GM21529 (cell line): Measurements from ENCODE around the gene NEDD4L.
A peak's percentile ranks its signal among the peaks of the same experiment; 100 is the strongest.

Experiments
- ATAC-seq: cut with Tn5 transposase; IDR thresholded peaks from one replicate; pipeline ENCODE4 v1.9.1; 2021; ENCODE audit not compliant: unreplicated experiment

The NEDD4L gene

DNA sequence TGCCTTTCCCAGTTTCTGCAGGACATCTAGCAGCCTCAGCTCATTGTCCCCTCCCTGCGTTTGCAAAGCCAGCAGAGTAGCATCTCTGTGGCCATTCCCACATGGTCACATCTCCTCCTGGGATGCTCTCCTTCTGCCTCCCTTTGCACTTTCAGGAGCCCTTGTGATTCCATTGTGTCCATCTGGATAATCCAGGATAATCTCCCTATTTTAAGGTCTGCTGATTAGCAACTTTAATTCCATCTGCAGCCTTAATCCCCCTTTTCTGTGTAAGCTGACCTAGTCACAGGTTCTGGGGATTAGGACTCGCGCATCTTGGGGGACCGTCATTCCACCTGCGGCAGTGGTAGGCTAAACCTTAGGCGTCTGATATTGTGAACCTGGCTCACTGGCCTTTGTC, 70.7 kb downstream of the NEDD4L start:
- no peak for ATAC-seq

GRCh38 chr18:58116818-58117217, 72.8 kb downstream of the NEDD4L start:
- ATAC-seq = no peak

- no peak for ATAC-seq
Measured at GRCh38 chr18:58117786-58118403, 73.9 kb downstream of the NEDD4L start.

DNA sequence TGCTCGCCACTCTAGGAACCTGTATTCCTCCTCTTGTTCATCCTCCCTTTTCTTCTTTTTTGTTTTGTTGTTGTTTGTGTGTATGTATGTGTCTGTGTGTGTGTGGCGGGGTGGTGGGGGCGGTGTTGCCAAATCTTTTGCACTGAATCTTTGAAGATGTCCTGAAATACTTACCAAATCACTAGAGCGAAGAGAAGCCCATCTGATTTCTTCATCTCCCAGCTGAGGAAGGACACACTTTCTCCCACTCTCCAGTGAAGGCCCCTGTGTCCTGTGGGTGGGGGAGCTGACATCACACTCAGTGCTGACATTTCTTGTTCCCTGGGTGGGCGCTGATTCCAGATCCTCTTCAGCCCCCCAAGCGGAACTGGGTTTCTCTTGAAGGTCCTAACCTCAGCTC, 74.5 kb downstream of the NEDD4L start:
- ATAC-seq = no peak

- no peak for ATAC-seq
Measured at GRCh38 chr18:58119819-58120218, 75.8 kb downstream of the NEDD4L start.

DNA sequence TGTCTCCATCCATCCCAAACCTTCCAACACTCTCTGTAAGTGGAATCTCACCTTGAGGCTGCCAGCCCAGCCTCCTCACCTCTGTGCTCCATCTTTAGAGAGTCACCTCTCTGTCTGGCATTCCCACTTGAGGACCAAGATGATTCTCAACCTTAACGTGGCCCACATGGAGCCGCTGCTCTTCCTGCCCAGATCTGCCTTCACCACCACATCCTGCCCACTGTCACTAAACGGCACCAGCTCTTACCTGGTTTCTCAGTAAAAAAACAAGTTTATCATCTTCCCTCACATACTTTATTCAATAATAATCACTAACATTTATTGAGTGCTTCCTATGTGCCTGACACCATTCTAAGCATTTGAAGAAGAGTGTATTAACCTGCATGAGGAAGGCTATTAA, 80.4 kb downstream of the NEDD4L start:
- no peak for ATAC-seq

GRCh38 chr18:58125183-58125582, 81.2 kb downstream of the NEDD4L start:
- no peak for ATAC-seq

DNA sequence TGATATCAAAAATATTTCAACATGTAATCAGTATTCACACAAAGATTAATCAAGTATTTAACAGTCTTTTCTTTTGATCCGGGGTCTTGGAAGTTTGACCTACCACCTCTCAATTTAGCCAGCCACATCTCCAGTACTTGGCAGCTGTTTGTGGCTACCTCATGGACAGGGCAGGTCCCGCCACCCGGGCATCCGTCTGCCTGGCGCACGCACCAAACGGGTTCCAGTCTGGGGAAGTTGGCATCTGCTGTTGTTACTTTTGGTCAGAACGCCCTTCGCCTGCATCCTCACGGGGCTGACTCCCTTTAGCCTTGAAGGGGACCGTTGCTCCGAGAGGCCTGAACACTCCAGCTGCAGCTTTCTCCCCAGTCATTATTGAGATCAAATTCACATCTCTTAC, 81.7 kb downstream of the NEDD4L start:
- ATAC-seq = no peak

- no peak for ATAC-seq
Measured at GRCh38 chr18:58128381-58129374, 84.7 kb downstream of the NEDD4L start.

DNA sequence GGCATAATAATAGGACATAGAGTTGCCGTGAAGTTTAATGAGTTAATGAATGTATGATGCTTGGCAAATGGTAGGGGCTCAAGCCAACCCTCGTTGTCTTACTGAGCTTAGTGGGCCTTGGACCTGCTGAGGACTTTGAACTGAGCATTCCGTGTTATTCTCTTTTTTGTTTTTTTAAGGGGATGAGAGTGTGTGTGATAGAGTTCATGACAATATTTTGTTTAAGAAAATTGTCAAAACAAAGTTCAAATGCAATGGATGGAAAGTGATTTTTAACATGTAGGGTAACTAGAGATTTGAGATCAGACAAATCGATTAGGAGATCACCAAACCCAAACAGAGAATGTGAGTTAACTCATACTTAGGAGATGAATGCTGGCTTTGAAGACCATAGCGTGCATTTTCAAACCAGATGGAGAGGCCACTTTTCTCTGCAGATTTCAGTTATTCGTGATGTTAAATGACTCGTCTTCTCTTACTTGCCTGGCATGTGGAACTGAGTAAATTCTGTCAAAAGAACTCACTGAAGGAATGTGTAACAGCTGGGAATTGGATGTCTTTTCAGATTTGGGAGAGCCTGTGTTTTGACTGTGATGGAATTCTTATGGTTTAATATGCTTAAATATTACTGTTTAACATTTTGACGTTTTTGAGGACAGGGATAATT, 88.7 kb downstream of the NEDD4L start:
- no peak for ATAC-seq

DNA sequence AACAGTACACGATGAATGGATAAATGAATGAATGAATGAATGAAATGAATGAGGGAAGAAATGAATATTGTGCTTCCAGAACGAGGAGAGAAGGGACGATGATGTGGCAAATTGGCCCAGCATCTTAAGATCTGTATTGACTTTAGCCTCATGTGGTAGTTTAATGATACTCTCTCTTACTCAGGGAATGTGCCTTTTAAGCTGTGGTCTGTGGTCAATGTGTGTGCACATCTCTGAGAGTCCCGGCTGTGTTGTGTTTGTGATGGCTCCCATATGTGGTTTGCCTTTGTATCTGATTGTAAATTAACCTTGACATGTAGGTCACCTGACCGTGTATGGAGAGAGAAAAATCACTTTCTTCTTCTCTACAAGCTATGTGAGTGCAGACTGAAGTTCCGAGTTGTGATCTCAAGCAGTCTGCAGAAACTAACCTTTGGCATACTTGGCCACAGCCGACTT, 91.2 kb downstream of the NEDD4L start:
- no peak for ATAC-seq

DNA sequence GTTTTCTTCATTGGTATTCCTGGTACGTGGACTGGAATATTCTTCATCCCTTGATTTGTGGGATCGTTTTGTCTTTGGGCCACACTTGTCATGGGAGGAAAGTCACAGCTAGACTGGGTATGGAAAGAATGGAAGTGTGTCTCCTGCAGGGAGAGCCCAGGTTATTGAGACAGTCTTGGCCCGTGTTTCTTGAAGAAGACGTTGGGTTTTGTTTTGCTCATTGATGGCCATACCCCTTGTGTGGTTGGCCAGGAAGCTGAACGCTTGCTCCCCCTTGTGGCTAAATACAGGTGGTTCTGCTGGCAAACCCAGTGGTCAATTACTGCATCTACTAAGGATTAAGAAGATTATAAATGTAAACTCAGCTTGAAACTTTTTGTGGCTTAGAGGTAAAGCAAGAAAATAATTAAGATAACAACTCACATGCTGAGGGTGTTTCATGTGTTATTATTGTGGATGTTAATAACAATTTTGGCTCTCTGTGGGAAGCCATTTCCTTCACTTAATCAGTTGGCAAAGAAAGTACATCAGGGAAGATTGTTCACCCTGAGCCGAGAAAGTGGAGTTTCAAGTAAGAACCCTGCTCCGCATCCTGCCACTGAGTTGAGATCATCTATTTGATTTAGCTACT, 91.8 kb downstream of the NEDD4L start:
- ATAC-seq = peak; percentile 75

DNA sequence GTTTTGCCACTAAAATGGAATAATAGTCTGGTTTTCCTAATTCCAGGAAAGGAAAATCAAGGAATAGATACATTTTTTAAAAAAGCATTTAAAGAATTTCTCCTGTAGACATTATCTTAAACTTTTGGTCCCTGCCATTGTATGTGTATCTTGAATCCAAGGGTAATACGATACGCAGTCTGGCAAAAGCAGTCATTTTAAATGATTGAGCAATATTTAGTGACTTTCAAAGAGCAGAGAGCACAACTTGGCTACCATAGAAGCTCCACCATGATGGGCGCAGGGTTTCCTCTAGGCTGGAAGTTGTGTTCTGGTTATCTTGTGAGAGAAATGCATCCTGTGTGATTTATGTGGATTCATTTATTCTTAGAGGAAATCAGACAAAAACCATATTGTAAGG, 92.9 kb downstream of the NEDD4L start:
- no peak for ATAC-seq

DNA sequence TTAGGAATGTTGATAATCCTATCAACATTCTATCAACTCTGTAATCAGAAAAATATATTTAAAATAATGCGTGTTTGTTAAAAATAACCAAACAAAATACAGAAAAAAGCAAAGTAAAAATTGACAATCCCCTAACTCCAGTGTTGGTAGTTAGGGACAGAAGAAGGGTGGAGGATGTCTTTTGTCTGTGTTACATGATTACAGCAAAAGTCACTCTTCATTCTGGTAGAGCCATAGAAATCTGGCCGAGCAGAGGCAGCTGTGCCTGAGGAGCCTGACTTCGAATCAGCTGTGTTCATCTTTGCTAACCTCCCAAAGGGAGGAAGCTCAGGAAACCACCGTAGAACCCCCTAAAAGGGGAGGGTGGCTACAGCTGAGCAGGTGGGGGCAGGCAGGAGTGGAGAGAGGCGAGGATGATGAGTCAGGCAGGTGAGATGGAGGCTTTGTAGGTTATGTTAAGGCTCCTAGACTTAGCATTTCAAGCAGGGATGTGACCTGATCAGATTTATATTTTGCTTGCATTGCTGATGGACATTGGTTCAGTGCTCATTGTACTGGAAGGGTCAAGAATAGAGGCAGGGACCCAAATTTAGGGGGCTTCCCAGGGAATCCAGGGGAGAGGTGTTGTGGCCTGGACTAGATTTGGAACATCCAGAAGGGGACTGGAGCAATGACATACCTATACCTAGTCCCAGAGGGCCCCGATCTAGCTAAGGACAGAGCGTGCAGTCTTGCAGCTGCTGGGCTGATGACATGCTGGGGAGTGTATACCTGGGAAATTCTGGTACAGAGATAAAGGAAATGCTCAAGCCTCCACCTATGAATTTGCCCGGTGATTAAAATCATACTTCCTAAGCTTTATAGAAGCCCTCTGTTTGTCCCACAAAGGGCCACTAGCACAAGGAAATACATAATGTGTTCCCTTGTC, 95.7 kb downstream of the NEDD4L start:
- no peak for ATAC-seq

- no peak for ATAC-seq
Measured at GRCh38 chr18:58140387-58141325, 96.6 kb downstream of the NEDD4L start.

- ATAC-seq = no peak
Measured at GRCh38 chr18:58143386-58143785, 99.4 kb downstream of the NEDD4L start.

- ATAC-seq = no peak
Measured at GRCh38 chr18:58144106-58144505, 100.1 kb downstream of the NEDD4L start.

GRCh38 chr18:58144671-58145285, 100.8 kb downstream of the NEDD4L start:
- no peak for ATAC-seq

DNA sequence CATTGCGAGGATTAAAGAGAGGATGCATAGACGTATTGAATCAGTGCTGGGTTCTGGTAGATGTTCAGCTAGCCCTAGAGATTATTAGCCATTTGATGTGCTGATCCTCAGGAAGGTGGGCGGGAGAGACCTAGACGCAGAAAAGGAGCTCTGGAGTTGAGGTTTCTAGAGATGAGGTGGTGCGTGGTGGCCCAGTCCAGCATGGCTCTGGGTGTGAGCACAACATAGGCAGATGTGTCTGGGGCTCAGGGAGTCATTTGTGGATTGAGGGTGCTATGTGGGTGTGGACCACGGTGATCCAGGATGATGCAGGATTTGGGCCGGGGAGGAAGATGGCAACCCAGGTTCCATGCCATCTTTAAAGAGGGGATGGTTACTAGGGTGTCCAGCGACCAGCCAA, 102.1 kb downstream of the NEDD4L start:
- ATAC-seq = no peak
